ENCODE measurements around the gene GLRX5.

DNA sequence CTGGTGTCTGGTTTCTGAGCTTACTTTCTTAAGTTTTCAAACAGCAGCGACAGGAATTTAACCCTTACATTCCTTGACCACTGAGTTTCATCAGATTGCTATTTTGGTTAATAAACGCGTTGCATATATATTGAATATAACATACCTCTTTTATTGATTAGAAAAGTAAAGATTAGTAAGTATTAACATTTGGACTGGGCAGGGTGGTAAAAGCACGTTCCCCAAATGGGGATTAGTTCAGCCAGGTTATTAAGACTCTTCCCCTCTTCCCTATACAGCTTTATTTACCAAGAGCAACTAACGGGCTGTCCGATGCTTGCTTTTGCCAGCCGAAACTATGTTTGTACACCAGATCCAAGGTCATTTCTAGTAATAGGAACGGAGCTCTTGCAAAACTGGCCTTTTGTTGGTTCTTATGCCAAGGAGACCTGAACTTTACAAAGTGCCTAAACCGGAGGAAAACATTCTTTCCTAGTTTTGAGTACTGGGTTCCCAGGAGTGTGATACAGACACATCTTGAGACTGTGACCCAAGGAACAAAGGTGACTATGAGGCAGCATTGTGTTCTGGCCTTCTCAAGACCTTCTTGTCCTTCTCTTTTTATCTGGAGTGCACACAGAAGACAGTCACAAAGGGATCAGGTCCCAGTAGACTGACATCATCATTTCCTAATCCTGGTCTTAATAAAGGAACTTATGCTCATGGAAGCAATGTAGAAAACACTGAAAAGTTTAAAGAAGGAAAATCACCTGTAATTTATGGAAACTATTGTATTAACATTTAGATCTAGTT lies 2.6 kb downstream of the GLRX5 start:
- no peak for TF ChIP-seq CTCF (IDR thresholded peaks at IDR 0.05 in 8 of 11, conservative IDR thresholded peaks at IDR 0.05 in 3 of 11)
- TF ChIP-seq POLR2A (IDR thresholded peaks at IDR 0.05), result no peak

Measured in spleen (tissue), 7 donors.